ENCODE measurements around the gene TXNRD2.
"Not testable (repeated sequence)": the region's sequence is repeated elsewhere in the genome, so short reads cannot be mapped to it uniquely, and the experiment has no call there.

TXNRD2 gene

DNA sequence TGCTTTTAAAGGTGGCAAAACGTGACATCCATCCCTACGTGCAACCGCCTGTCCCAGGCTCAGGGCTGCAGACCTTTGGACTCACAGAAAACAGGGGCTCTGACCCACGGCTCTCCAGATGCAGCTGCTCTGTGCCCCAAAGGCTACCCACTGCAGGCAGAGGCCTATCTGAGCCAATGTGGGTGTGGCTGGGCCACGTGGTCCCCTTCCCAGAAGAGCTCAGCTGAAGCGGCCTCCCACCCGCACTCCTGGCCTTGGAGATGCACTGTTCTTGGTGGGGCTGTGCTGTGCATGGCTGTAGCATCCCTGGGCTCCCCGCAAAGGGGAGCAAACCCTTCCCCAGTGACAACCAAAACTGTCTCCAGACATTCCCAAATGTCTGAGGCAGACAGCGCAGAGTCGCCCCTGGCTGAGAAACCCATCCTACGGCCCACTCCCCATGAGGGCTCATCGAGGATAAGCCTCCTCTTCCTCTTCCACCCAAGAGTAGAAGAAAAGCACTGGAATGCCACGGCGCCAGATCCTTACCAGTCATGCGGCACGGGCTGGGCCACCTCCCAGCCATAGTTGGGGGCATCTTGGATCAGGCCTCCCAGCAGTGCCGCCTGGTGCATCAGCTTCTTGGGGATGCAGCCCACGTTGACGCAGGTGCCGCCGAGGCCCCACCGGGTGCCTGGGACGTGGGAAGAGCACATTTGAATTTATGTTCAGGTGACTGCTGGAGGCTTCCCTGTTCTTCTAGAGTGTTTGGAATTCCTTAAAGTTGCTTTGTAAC lies 23.1 kb downstream of the TXNRD2 start:
- DNase-seq, result no peak

GRCh38 chr22:19917389-19918138 lies 24.1 kb downstream of the TXNRD2 start:
- DNase-seq, result no peak

DNA sequence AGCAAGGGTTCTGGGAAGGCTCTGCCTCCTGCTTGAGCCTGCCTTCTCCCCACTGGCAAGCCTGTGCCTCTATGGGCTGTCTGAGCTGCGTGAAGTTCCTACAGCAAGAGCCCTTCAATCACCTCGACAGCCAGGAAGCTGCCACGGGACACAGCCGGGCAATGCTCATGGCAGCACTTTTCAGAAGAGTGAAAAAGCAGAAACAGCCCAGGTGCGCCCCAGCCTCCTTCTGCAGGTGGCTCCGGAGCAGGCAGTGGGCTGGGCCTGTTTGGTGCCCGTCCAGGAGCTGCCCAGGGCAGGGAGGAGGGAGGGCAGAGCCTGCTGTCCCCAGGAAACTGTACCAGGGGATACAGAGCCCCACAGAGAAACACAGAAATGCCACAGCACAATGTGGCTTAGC lies 24.7 kb downstream of the TXNRD2 start:
- no peak for DNase-seq

GRCh38 chr22:19916006-19916405 lies 25.6 kb downstream of the TXNRD2 start:
- no peak for DNase-seq

DNA sequence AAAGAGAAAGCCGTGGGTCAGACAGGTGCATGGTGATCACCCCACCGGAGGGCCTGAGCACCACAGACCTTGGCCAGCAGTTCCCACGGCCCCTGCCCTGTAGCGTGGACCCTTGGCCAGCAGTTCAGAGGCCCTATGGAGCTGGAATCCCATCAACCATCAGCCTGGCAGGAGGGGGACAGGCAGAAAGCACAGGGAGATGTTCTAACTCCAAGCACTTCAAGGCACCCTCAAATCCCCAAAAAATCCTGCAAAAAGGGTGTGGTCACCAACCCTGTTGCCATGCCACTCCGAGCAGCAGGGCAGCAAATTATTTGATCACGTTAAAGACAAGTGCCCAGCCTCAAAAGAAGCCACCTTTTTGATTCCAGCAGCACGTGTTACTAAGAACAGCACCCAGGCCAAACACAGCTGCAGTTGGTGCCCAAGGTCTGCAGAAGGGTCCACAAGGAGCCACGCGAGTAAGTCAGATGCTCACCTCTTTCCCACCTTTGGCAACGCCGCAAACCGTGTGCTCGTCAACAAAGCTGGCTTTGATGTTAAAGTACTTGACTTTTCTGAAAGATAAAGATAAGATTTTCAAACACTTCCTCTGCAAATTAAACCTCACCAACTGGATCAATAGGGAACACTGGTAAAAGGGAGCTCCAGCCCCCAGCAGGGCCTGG lies 26.2 kb downstream of the TXNRD2 start:
- DNase-seq, result no peak

DNA sequence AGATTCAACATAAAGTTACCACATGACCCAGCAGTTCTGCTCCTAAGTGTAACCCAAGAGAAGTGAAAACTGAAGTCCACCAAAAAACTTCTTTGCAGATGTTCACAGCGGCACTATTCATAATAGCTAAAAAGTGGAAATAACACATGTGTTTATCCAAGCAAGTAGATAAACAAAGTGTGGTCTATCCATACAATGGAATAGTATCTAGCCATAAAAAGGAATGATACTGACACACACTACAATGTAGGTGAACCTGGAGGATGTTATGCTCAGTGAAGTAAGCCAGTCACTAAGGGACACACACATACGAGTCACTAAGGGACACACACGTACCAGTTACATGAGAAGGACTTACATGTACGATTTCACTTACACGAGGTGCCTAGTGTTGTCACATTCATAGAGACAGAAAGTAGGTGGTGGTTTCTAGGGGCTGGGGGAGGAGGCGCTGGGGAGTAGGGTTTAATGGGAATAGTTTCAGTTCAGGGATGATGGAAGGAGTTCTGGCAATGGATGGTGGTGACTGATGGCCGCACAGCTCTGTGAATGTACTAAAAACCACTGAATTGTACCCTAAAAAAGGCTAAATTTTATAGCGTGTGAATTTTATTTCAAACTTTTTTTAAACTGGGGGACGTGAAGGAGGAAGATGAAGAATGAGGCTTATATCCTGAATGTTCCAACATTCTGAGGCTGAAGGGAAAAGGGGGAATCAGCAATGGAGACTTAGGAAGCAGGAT lies 27.2 kb downstream of the TXNRD2 start:
- DNase-seq, result no peak

- DNase-seq, result no peak
These were observed 28.2 kb downstream of the TXNRD2 start for GRCh38 chr22:19913337-19913936.

DNA sequence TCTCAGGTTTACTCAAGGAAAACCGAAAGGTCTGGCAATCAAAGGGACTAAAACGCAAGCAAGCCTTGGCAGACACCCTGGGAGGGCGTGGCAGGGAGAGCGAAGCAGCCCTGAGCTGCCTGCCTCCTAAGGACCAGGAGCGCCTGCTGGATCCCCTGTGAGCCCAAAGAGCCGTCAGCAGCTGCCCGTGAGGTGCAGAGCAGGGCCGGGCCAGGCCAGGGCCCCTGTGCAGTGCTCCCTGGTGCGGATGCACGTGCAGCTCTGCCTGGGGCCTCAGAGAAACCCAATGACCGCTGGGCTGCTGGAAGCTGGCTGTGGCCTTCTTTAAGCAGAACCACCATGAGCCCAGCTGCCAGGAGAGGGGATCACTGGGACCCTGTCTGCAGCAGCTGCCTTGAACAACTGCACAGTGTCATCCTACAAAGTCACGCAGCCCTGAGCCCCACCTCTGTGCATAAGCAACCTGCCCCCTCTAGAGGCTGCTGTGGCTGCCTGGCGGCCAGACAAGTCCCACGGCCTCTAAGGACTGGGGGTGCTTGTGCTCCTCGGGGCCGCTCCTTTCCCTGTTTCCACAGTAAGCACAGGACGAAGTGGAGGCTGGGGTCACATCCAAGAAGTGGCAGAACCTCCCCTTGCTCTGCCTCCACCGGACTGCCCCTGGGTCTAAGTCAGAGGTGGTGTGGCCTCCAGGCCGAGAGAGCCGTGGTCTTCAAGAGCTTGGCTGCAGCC lies 29.2 kb downstream of the TXNRD2 start:
- no peak for DNase-seq

- DNase-seq, result no peak
These were observed 29.9 kb downstream of the TXNRD2 start for GRCh38 chr22:19911540-19912270.

GRCh38 chr22:19910180-19910744 lies 31.4 kb downstream of the TXNRD2 start:
- no peak for DNase-seq

- DNase-seq, result peak; percentile 83
These were observed 32.1 kb downstream of the TXNRD2 start for GRCh38 chr22:19909350-19910179.

DNA sequence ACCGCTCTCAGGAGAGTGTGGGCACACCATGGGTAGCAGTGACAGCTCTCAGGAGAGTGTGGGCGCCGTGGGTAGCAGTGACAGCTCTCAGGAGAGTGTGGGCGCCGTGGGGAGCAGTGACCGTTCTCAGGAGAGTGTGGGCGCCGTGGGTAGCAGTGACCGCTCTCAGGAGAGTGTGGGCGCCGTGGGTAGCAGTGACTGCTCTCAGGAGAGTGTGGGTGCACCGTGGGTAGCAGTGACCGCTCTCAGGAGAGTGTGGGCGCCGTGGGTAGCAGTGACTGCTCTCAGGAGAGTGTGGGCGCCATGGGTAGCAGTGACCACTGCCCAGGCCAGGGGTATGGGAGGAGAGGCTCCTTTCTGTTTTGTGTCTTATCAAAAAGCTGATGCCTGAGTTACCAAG lies 33.7 kb downstream of the TXNRD2 start:
- DNase-seq, result not testable (repeated sequence)

GRCh38 chr22:19906864-19907263 lies 34.8 kb downstream of the TXNRD2 start:
- DNase-seq, result not testable (repeated sequence)

- no peak for DNase-seq
These were observed 36.0 kb downstream of the TXNRD2 start for GRCh38 chr22:19905347-19906276.

DNA sequence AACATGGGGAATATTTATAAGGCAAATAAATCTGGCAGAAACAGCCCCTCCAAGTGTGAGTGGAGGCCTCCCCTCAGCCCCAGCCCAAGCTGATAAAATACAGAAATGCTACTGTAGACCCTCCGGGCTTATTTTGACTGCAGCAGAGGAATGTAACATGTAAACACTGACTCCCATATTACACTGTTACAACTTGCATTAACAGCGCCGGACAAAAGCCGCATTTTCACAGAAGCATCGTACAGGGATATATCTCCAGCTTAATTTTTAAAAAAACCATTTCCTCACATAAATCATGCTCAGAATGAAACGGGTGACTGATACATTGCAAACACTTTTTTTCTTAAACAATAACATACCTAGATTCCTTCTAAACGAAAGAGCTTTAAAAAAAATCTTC lies 36.7 kb downstream of the TXNRD2 start:
- DNase-seq, result no peak

- no peak for DNase-seq
These were observed 37.3 kb downstream of the TXNRD2 start for GRCh38 chr22:19904174-19904856.

GRCh38 chr22:19903513-19903912 lies 38.1 kb downstream of the TXNRD2 start:
- no peak for DNase-seq

DNA sequence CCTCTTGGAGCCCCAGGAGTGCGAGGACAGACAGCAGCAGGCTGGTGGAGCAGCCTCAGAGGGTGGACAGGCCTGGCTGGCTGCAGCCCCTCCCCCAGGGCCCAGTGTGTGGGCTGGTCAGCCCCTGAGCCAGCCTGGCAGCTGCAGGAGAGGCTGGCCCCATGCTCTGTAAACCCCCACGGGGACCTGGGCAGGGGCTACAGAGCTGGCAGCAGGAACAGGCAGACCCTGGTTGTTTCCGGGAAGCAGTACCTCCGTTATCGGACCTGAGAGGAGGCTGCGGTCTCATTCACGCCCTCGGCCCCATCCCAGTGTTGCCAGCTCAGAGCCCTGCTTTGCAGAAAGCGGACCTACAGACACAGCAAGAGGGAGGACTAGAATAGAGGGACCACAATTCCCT lies 38.6 kb downstream of the TXNRD2 start:
- no peak for DNase-seq
